ENCODE data around the gene DYNLRB1. TPM values are rescaled to one million over a fixed set of nuclear protein-coding genes. Genes with fewer than 3 reads are reported as not detected.

DYNLRB1 gene
- total and polyA plus RNA-seq, 2 of the 13 experiments (the other 11 are each of a cell fraction or from before 2014, with no cell fraction given) = 140 to 244 TPM

- TF ChIP-seq ZNF329 (CRISPR knock-in tag; IDR thresholded peaks at IDR 0.05; ENCODE audit: low read depth) (0 out of 2 replicates have a peak, but pooled peaks have one; percentile 36), ZNF562 (CRISPR knock-in tag; IDR thresholded peaks at IDR 0.05; ENCODE audit: borderline replicate concordance) (no peak), REXO4 (CRISPR knock-in tag; IDR thresholded peaks at IDR 0.05; ENCODE audit: borderline replicate concordance) (no peak), JARID2 (CRISPR knock-in tag; IDR thresholded peaks at IDR 0.05; ENCODE audit: insufficient replicate concordance) (peak; percentile 97), ZBTB34 (CRISPR knock-in tag; IDR thresholded peaks at IDR 0.05) (peak; percentile 73; the same call in 1 of the 2 replicates), IKZF4 (CRISPR knock-in tag; IDR thresholded peaks at IDR 0.05; ENCODE audit: borderline replicate concordance, low read depth, not compliant biosample characterization) (peak; percentile 93), ZNF354B (CRISPR knock-in tag; IDR thresholded peaks at IDR 0.05) (0 out of 2 replicates have a peak, but pooled peaks have one; percentile 59), FOXP1 (IDR thresholded peaks at IDR 0.05) (no peak), FOXP1 (CRISPR knock-in tag; IDR thresholded peaks at IDR 0.05) (peak; percentile 11; the same call in 1 of the 2 replicates), ZNF816 (CRISPR knock-in tag; IDR thresholded peaks at IDR 0.05; ENCODE audit: borderline replicate concordance) (peak; percentile 92), FOXO4 (CRISPR knock-in tag; conservative IDR thresholded peaks at IDR 0.05) (peak; percentile 82; the same call in 1 of the 2 replicates), ZNF672 (CRISPR knock-in tag; IDR thresholded peaks at IDR 0.05) (no peak), RFX3 (CRISPR knock-in tag; IDR thresholded peaks at IDR 0.05) (peak; percentile 48), ZNF235 (CRISPR knock-in tag; IDR thresholded peaks at IDR 0.05; ENCODE audit: borderline replicate concordance) (0 out of 2 replicates have a peak, but pooled peaks have one; percentile 59), HHEX (CRISPR knock-in tag; IDR thresholded peaks at IDR 0.05) (no peak), RNF2 (conservative IDR thresholded peaks at IDR 0.05; ENCODE audit: low read depth) (0 out of 2 replicates have a peak, but pooled peaks have one; percentile 60), DR1 (CRISPR knock-in tag; IDR thresholded peaks at IDR 0.05) (peak; percentile 37; the same call in 1 of the 2 replicates), CSRNP1 (CRISPR knock-in tag; IDR thresholded peaks at IDR 0.05) (peak; percentile 98), CBFB (CRISPR knock-in tag; IDR thresholded peaks at IDR 0.05) (peak; percentile 88), NFKBIZ (CRISPR knock-in tag; IDR thresholded peaks at IDR 0.05) (0 out of 2 replicates have a peak, but pooled peaks have one; percentile 76), EHMT2 (IDR thresholded peaks at IDR 0.05; ENCODE audit: borderline replicate concordance, low read depth, low read length) (no peak), SNAPC2 (CRISPR knock-in tag; IDR thresholded peaks at IDR 0.05) (peak; percentile 72), ATRX (CRISPR knock-in tag; IDR thresholded peaks at IDR 0.05; ENCODE audit: borderline replicate concordance) (0 out of 2 replicates have a peak, but pooled peaks have one; percentile 33), RBM22 (optimal IDR thresholded peaks at IDR 0.05; ENCODE audit: low read length) (peak; percentile 98), ZNF496 (CRISPR knock-in tag; IDR thresholded peaks at IDR 0.05; ENCODE audit: insufficient replicate concordance) (no peak), SAP130 (CRISPR knock-in tag; IDR thresholded peaks at IDR 0.05; ENCODE audit: low read depth) (peak; percentile 95), BRD4 (CRISPR knock-in tag; IDR thresholded peaks at IDR 0.05) (no peak)
These were observed at the start of gene DYNLRB1 (continued) for GRCh38 chr20:34516247-34517113.

Measured in HepG2 (cell line).